ENCODE measurements around the gene TMEM179B. TPM values are rescaled to one million over a fixed set of nuclear protein-coding genes. Genes with fewer than 3 reads are reported as not detected.

The TMEM179B gene
- total RNA-seq, 1 donor from 2014 or later: 28.2 TPM

DNA sequence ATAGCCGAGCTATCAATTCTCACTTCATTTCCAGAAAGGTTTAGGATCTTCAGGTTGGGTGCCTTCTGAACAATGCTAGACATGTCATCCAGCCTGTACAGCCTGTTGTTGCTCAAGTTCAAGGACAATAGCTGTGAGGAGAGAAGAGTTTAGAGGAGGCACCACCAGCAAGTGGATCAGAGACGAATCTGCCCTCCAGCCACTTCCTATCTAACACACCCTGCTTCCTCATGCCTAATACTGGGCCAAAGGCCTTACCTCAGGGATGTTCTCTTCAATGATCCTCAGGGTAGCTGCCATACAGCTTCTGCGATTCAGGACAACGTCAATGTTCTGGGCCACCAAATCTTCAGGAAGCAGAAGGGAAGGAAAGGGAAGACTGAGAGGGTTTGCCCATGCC is 13.9 kb downstream of the TMEM179B start:
- Mint-ChIP-seq H3K4me1 (ENCODE audit: low read depth, unreplicated experiment) (peaks cover 7% of the 10 kb centered on the region), H3K27me3 (ENCODE audit: unreplicated experiment) (peaks cover 7% of the 10 kb centered on the region), H3K36me3 (ENCODE audit: unreplicated experiment) (no peaks in the 10 kb centered on the region), H3K9me3 (ENCODE audit: unreplicated experiment) (peaks cover 5% of the 10 kb centered on the region), H3K4me3 (ENCODE audit: unreplicated experiment) (no peak overlapping the region), H3K27ac (ENCODE audit: unreplicated experiment) (no peak overlapping the region)
- TF ChIP-seq, protein P1, sequence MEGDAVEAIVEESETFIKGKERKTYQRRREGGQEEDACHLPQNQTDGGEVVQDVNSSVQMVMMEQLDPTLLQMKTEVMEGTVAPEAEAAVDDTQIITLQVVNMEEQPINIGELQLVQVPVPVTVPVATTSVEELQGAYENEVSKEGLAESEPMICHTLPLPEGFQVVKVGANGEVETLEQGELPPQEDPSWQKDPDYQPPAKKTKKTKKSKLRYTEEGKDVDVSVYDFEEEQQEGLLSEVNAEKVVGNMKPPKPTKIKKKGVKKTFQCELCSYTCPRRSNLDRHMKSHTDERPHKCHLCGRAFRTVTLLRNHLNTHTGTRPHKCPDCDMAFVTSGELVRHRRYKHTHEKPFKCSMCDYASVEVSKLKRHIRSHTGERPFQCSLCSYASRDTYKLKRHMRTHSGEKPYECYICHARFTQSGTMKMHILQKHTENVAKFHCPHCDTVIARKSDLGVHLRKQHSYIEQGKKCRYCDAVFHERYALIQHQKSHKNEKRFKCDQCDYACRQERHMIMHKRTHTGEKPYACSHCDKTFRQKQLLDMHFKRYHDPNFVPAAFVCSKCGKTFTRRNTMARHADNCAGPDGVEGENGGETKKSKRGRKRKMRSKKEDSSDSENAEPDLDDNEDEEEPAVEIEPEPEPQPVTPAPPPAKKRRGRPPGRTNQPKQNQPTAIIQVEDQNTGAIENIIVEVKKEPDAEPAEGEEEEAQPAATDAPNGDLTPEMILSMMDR (IDR thresholded peaks at IDR 0.05; ENCODE audit: partially characterized antibody, unreplicated experiment): no peak
- no peak for DNase-seq

DNA sequence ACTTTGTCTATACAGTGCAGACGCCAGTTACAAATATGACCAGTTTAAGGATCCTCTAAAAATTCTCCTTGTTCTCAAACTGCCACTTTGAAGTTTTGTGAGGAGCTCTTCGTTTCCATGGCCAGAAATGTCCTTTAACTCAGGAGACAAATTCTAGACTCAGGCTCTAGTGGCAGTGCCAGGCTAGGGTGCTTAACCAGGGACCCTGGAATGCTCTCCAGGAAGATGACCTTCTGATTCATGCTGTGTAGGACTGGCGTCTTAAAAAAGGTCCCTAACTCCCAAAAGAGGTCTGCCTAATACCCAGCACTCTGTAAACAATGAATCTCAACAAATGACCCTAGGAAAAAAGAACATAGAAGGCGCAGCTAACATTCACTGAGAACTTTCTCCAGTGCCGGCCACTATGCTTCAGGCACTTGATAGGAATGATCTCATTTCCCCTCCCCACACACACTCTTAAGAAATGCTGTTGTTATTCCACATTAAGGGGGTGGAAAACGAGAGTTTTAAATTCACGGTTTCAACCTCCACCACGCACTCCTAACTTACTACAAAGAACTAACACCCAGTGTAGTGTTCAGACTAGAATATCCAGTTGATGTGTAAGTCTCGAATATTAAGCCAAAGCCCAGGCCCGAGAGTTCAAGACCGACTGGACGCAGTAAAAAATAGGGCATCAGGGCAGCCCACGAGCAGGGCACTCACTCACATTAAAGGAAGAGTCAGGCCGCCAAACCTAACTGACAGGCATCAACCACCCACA is 17.3 kb downstream of the TMEM179B start:
- Mint-ChIP-seq H3K4me1 (ENCODE audit: low read depth, unreplicated experiment) (peaks cover 14% of the 10 kb centered on the region), H3K27ac (ENCODE audit: unreplicated experiment) (peak overlapping the region; percentile 95), H3K36me3 (ENCODE audit: unreplicated experiment) (no peaks in the 10 kb centered on the region), H3K9me3 (ENCODE audit: unreplicated experiment) (peaks cover 11% of the 10 kb centered on the region), H3K27me3 (ENCODE audit: unreplicated experiment) (peaks cover 7% of the 10 kb centered on the region), H3K4me3 (ENCODE audit: unreplicated experiment) (peak overlapping the region; percentile 99)
- TF ChIP-seq, protein P1 (IDR thresholded peaks at IDR 0.05; ENCODE audit: partially characterized antibody, unreplicated experiment): no peak
- DNase-seq: no peak

DNA sequence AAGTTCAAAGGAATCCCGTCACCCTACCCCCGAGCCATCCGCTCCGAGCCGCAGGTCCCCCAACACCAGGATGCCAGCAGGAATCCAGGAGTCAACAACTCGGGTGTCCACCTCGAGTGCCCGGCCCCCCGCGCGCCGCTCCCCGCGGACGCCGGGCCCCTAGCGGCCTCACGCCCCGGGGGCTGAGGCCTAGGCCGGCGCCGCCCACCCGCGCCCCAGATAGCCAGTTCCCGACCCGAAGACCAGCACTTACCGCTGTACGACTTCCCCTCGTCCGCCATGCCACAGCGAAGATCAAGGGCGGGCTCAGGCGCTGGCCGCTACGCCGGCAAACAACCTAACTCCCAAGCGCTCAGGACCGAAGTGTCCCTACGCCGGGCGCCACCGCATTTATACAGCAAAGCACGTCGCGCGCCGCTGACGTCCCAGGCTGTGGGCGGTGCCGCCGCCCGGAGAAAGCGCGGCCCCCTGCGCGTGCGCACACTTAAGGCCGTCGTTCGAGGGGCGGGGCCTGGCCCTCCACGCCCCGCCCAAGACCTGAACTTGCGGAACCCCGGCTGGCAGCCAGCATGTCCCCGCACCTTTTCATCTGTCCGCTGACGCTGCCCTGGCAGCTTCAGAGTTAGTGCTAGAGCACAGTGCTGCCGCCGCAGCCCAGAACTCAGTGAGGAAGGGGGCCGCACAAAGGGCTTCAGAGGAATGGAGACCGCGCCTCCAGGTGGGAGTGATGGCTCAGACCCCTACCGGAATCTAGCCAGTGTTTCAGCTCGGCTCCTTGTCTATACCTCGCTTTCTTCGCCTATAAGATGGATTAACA is 18.1 kb downstream of the TMEM179B start, which contains the start of gene NXF1:
Gene NXF1, minus strand, starts transcription at position 365 of the 817 bp plus-strand sequence. Its CDS starts 84 bp downstream, at position 281.
- TF ChIP-seq, protein P1 (IDR thresholded peaks at IDR 0.05; ENCODE audit: partially characterized antibody, unreplicated experiment): no peak
- DNase-seq: peak; percentile 96
- H3K9me3 Mint-ChIP-seq (ENCODE audit: unreplicated experiment): peaks cover 11% of the 10 kb centered on the region
- H3K4me3 Mint-ChIP-seq (ENCODE audit: unreplicated experiment): peak within 1 kb of the TSS; percentile 99
- peaks cover 7% of the 10 kb centered on the region for H3K27me3 Mint-ChIP-seq (ENCODE audit: unreplicated experiment)
- peaks cover 14% of the 10 kb centered on the region for H3K4me1 Mint-ChIP-seq (ENCODE audit: low read depth, unreplicated experiment)
- peak within 1 kb of the TSS; percentile 97 for H3K27ac Mint-ChIP-seq (ENCODE audit: unreplicated experiment)
- H3K36me3 Mint-ChIP-seq (ENCODE audit: unreplicated experiment): no peaks in the 10 kb centered on the region

DNA sequence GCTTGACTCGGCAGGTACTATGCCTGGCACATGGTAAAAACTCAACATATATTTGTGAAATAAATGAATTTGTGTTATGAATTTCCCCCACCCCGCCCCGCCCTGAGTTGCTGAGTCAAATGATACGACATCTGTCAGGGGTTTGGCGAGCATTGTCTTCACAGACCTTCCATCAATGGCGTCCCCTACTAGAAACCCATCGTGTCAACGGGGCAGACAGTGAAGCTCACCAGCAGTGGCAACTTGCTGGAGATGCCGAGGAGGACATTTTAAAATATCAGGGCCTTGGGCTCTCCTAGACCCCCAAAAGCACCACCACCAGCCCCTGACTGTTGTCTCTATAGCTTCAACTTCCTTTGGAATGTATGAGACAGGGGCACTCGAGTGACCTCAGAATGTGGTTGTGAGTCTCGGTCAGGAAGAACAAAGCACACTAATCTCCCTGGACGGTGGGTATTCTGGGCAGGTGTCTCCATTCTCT is 18.8 kb downstream of the TMEM179B start:
- H3K36me3 Mint-ChIP-seq (ENCODE audit: unreplicated experiment): no peaks in the 10 kb centered on the region
- H3K27me3 Mint-ChIP-seq (ENCODE audit: unreplicated experiment): peaks cover 9% of the 10 kb centered on the region
- H3K9me3 Mint-ChIP-seq (ENCODE audit: unreplicated experiment): peaks cover 13% of the 10 kb centered on the region
- H3K4me1 Mint-ChIP-seq (ENCODE audit: low read depth, unreplicated experiment): peaks cover 14% of the 10 kb centered on the region
- peak overlapping the region; percentile 97 for H3K27ac Mint-ChIP-seq (ENCODE audit: unreplicated experiment)
- TF ChIP-seq, protein P1 (IDR thresholded peaks at IDR 0.05; ENCODE audit: partially characterized antibody, unreplicated experiment): no peak
- H3K4me3 Mint-ChIP-seq (ENCODE audit: unreplicated experiment): peak overlapping the region; percentile 96
- no peak for DNase-seq

All from glutamatergic neuron (in vitro differentiated cells).